Inflammatory macrophage (primary cell): ENCODE measurements around the gene OR51I2.

ENCODE experiments used
- DNase-seq, 2 donors: peaks; one replicate each; pipeline ENCODE4 v3.0.0-alpha.2; 2020 to 2022
- total RNA-seq, 18 experiments: gene quantifications; one replicate each; lab custom pipeline; 2026; ENCODE audit warnings: mixed read lengths in 6 of 18, inconsistent platforms in 2 of 18; lab: John Stamatoyannopoulos, UW

The OR51I2 gene, protein sequence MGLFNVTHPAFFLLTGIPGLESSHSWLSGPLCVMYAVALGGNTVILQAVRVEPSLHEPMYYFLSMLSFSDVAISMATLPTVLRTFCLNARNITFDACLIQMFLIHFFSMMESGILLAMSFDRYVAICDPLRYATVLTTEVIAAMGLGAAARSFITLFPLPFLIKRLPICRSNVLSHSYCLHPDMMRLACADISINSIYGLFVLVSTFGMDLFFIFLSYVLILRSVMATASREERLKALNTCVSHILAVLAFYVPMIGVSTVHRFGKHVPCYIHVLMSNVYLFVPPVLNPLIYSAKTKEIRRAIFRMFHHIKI
- 0 to 0.13 (median 0) reads per million in 18 experiments for total RNA-seq

DNA sequence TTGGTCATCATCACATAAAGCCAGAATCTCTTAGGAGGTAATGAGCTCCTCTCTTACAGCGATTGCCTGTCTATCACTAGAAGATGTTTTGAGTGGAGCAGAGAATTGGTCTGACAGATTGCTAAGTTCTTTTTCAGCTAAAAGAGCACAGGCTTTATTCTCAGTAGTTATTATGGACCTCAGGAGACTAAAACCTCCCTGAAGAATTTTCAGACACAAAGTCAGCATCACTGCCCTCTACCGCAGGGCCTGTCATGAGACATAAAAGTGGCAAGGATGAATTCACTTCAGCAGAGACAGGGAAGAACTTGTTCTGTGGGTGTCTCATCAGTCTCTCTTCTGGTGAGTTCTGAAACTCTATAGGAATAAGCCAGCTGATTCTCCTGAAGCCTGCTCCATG is at the start of gene OR51I2:
TSS of gene OR51I2 (plus strand) at position 301 of the 400 bp plus-strand sequence. CDS start 4,166 bp downstream, outside the sequence.
- DNase-seq, result no peak

- DNase-seq, result no peak
Measured at GRCh38 chr11:5405173-5405572, 44.0 kb upstream of the OR51I2 start.

DNA sequence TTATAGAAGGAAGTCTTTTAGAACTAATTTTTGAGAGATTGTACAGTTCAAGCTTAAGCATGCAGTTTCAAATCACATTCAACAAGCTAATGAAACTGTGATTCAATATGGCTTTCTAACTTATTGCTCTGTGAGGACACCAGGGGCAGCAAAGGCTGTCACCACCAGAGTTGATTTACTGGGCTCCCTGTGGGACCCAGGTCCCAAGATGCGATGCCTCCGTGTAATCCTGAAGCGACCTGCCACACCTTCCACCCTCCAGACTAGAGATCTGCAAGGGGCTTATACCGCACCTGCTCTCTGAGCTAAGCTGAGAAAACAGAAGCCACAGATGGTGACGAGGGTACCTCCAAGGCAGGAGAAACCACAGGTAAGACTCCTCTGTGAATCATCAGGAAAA is 28.1 kb upstream of the OR51I2 start:
- no peak for DNase-seq

- DNase-seq, result no peak
Measured at GRCh38 chr11:5421811-5422210, 27.3 kb upstream of the OR51I2 start, which contains the start of gene OR51Q1. Gene OR51Q1 (plus strand): TSS chr11:5422111. CDS start chr11:5422201, 90 bp downstream.

DNA sequence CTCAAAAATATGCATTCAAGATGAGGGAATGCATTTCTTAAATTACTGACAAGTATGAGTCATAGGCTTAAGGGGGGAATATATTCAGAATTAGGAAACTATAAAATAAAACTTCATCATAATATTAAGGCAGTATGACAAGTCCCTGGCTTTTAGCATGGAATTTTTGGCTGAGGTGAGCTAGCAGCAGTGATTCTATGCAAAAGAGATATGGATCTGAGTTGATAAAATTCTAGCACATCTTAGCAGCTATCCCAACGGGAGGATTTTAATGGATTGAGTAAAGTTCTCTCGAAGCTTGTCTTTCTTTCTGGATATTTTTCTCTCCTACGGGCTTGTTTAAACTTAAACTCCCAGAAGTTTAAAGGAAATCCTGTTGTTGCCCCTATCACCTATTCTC is 26.0 kb upstream of the OR51I2 start:
- DNase-seq, result no peak

GRCh38 chr11:5441414-5441813 is 7.7 kb upstream of the OR51I2 start, which contains the start of gene OR51I1:
Gene OR51I1 (minus strand): TSS chr11:5441514. CDS start chr11:5441514, 0 bp downstream.
- no peak for DNase-seq

GRCh38 chr11:5443835-5444393 is 5.2 kb upstream of the OR51I2 start:
- no peak for DNase-seq

DNA sequence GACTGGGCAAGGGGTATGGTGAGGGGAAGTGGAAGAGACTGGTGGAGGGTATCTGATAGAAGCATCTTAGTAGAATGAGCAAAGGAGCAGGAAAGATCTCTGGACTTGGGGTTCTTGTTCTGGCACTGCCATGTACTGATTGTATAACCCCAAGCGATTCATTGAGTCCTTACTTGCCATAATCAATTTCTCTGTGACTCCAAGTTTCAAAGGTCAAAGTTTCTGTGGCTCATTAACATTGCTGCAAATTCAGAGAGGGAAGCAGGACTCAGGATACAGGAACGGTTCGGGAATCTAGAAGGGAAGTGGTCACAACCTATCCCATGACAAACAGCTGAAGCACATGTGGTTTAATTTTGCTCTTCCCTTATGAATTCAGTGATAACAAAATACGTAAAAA is 309 bp downstream of the OR51I2 start:
- no peak for DNase-seq

DNA sequence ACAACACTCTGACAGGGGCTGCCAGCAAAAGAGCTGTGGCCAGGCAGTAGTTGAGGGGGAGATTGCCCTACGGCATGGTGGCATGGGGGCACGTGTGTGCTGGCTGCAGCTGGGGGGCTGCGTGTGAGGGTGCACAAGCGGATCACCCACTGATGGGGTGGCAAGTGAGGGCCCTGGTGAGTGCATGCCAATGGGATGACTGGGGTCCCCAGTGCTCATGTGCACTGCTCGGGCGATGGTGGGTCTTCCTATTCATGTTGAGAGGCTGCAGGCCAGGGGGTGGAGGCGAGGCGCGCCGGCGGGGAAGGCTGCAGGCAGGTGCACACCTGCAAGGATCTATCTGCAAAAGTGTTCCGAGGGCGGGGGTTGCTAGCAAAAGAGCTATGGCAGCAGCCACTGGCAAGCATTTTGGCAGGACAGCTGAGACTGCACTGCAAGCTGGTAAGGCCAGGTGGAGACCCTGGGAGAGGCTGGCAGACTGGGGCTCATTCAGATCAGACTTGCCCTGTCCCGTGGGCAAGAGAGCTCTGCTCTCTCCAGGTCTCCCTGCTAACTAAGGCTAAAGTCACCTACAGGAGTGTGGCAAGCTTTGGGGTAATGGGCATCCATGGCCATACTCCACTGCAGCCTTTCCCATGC is 12.0 kb downstream of the OR51I2 start:
- no peak for DNase-seq

DNA sequence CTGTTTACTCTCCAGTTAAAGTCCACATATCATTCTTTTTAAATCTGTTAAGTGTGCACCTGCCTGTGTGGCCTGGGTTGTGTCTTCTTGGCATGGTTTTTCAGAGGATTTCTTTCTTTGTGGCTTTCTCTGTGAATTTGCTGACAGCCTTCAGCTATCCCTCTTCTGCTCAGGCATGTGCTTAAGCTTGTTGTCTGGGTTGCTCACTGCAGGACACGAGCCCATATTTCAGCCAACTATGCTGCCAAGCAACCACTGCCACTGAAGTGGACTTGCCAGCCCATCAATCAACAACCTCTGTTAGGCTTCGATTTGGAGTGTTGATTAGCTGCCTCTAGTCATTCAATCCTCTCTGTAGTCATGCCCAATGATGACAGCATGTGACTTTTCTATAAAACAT is 18.4 kb downstream of the OR51I2 start:
- DNase-seq, result no peak

- no peak for DNase-seq
Measured at GRCh38 chr11:5473921-5474320, 24.8 kb downstream of the OR51I2 start.

DNA sequence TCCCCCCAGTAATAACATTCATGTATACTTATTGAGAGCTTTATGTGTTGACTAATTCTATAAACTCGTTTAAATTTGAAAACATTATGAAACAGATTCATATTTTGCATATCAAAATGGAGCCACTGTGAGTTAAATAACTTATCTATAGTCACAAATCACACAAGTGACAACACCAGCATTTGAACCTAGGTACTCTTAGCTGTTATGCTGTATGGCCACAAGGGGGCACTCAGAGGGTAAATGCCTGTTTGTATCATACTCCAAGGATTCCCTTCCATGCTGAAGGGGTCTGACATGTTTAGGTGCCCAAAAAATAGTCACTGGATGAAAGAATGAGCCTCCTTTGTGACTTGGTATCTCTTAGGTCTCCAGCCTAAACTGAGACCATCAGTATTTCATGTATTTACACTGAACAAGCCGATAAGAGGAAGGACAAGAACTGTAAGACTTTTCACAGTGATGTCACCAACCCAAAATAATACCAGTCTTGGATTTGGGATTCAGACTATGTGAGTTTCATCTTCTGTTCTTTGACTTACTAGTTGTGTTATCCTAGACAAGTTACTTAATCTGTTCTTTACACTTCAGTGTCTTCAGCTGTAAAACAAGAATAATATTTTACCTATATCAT is 27.2 kb downstream of the OR51I2 start:
- peak; percentile 38 to 57 for DNase-seq

DNA sequence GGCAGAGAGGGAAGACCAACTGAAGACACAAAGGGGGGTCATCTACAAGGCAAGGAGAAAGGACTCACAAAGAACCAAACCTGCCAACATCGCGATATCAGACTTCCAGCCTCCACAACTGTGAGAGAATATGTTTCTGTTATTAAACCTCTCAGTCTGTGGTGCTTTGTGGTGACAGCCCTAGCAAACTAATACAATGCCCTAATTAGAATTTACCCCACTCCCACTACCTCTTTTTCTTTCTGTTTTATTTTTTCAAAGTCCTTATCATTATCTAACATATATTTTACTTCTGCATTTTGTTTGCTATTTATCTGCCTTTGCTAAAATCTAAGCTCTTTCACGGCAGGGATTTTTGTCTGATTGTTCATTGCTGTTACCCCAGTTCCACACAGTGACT is 36.9 kb downstream of the OR51I2 start:
- DNase-seq, result no peak

- DNase-seq, result no peak
Measured at GRCh38 chr11:5486421-5486820, 37.3 kb downstream of the OR51I2 start.

- DNase-seq, result no peak
Measured at GRCh38 chr11:5488385-5488784, 39.3 kb downstream of the OR51I2 start, which contains the start of gene OR52D1. Gene OR52D1 (plus strand): TSS chr11:5488685. CDS start chr11:5488707, 22 bp downstream.

- no peak for DNase-seq
Measured at GRCh38 chr11:5488798-5489399, 39.8 kb downstream of the OR51I2 start.

- DNase-seq, result no peak
Measured at GRCh38 chr11:5489576-5490357, 40.6 kb downstream of the OR51I2 start.

GRCh38 chr11:5499671-5500070 is 50.5 kb downstream of the OR51I2 start:
- DNase-seq, result no peak

- no peak for DNase-seq
Measured at GRCh38 chr11:5500393-5500801, 51.3 kb downstream of the OR51I2 start.

DNA sequence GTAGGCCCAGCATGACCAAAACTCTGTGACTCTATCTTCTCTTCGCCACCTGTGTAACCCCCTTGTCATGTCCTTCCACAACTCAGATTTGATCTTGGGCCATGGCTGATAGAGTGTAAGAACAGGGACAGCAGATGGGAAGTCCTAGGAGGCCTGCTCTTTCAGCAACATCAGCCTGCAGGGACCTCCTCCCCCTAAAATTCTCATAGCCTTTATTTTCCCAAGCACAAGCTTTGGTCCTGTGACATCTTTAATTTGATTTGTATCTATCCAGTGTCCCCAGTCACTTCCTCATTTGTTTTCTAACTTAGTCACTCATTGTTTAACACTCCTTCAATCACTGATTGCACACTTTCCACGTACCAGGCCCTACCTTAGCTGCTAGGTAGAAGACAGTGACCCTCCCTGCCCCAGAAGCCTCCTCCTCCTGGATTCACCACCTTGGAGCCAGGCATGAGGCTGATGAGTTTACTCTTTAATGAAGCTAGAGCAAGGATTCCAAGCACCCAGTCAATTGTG is 55.3 kb downstream of the OR51I2 start:
- DNase-seq, result no peak

DNA sequence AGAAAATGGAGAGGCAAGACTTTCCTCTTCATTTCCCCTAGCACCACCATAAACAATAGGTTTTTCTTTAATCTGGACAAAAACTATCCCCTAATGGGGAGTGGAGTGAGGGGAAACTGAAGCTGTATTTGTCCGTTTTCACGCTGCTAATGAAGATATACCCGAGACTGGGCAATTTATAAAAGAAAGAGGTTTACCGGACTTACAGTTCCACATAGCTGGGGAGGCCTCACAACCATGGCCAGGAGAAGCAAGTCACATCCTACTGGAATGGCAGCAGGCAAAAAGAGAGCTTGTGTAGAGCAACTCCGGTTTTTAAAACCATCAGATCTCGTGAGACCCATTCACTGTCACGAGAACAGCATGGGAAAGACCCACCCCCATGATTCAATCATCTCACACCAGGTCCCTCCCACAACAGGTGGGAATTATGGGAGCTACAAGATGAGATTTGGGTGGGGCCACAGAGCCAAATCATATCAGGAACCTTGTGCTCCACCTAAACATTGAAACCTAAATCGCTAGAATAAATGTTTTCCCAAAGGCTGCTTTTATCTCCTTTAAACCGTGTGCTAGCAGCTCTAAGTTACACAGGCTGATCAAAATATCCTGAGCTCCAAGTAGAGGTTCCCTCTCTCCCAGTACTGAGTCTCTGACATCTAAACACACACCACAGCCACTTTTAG is 56.4 kb downstream of the OR51I2 start:
- no peak for DNase-seq
